ENCODE measurements around the gene CCDC43.
A peak's percentile ranks its signal among the peaks of the same experiment; 100 is the strongest.
"Not testable (repeated sequence)": the region's sequence is repeated elsewhere in the genome, so short reads cannot be mapped to it uniquely, and the experiment has no call there.

CCDC43 gene

DNA sequence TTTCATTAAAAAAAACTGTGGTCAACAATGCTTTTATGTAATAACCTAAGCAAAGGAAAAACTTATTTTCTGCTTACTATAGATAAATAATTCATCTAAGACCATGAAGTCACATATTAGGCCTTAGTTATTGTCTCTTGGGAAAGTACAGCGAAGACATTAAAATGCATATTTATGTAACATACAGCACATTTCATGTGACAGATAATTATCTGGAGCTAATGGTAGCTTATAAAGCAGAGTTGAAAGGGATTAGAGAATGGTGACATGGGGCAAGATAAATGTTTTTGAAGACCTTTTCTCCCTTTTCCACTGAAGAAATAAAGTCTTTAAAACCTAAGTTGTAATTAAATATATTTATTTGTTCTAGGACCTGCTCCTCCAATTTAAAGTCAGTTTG, 23.6 kb downstream of the CCDC43 start:
- DNase-seq, result no peak

GRCh38 chr17:44664867-44665266, 24.7 kb downstream of the CCDC43 start:
- no peak for DNase-seq

GRCh38 chr17:44663095-44663494, 26.5 kb downstream of the CCDC43 start:
- no peak for DNase-seq

GRCh38 chr17:44661835-44662234, 27.7 kb downstream of the CCDC43 start:
- DNase-seq, result no peak

- DNase-seq, result peak; percentile 37
Observed at GRCh38 chr17:44655983-44656710, 33.4 kb downstream of the CCDC43 start, which contains the start of gene MEIOC. Gene MEIOC, plus strand, starts transcription at chr17:44656468. Its CDS starts 146 bp downstream, at chr17:44656614.

- no peak for DNase-seq
Observed at GRCh38 chr17:44653954-44654353, 35.6 kb downstream of the CCDC43 start.

- DNase-seq, result no peak
Observed at GRCh38 chr17:44653384-44653783, 36.2 kb downstream of the CCDC43 start.

DNA sequence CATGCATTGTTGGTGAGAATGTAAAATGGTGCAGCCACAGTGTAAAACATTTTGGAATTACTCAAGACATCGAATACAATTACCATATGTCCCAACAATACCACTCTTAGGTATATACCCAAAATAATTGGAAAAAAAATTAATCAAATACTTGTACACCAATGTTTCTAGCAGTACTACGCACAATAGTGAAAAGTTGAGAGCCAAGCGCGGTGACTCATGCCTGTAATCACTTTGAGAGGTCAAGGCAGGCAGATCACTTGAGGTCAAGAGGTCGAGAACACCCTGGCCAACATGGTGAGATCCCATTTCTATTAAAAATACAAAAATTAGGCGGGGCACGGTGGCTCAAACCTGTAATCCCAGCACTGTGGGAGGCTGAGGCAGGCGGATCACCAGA, 36.8 kb downstream of the CCDC43 start:
- no peak for DNase-seq

GRCh38 chr17:44651228-44651627, 38.3 kb downstream of the CCDC43 start:
- DNase-seq, result no peak

DNA sequence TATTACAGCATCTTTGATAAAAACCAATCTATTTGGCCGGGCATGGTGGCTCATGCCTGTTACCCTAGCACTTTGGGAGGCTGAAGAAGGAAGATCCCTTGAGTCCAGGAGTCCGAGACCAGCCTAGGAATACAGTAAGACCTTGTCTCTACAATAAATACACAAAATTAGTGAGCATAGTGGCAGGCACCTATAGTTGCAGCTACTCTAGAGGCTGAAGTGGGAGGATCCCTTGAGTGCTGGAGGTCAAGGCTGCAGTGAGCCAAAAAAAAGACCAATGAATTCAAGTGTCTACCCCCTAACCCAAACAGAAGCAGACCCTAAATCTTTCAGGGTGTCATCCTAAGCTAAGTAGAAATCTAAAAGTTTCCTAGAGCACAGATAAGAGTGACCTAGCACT, 40.6 kb downstream of the CCDC43 start:
- DNase-seq, result no peak

GRCh38 chr17:44647736-44648135, 41.8 kb downstream of the CCDC43 start:
- DNase-seq, result no peak

DNA sequence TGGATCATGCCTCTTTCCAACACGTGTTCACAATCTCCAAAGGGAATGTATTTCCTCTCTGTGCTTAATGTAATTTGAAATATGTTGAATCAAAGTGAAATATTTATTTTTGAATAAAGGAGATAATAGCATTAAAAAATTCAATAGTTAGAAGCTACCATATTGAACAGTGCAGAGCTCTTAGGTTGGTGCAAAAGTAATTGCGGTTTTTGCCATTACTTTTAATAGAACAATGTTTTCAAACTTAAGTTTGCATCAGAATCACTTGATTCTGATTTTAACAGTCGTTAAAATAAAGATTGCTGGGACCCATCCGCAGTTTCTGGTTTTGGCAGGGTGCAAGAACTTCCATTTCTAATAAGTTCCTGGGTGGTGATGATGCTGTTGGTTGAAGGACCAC, 43.3 kb downstream of the CCDC43 start:
- DNase-seq, result no peak

DNA sequence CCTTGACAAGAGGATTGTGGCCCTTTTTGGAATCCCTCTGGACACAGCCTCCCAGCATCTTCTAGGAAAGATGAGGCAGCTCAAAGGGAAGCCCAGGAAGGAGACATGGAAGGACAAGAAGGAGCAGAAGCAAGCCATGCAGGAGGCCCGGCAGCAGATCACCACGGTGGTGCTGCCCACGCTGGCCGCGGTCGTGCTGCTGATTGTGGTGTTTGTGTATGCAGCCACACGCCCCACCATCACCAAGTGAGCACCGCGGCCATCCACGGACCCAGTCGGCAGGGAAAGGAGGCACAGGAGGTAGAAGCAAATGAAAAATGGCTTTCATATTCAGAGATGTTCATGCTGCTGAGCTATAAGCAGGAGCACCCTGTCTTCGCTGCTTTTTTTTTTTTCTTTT, 44.2 kb downstream of the CCDC43 start:
- no peak for DNase-seq

DNA sequence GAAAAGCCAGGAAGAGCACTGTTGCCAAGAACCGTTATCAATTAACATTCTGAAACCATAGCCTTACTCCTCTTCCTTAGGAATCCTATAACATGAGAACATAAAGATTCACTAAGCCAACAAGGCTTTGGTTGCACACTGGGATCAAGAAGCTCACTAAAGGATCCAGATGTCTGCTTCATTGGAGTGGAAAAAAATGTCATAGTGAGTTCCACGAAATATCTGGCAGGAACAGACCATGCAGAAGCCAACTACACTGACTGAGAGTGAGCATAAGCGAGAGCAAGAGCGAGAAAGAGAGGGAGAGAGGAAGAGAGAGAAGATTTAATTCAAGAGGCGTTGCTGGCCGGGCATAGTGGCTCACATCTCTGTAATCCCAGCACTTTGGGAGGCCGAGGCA, 46.7 kb downstream of the CCDC43 start:
- no peak for DNase-seq

DNA sequence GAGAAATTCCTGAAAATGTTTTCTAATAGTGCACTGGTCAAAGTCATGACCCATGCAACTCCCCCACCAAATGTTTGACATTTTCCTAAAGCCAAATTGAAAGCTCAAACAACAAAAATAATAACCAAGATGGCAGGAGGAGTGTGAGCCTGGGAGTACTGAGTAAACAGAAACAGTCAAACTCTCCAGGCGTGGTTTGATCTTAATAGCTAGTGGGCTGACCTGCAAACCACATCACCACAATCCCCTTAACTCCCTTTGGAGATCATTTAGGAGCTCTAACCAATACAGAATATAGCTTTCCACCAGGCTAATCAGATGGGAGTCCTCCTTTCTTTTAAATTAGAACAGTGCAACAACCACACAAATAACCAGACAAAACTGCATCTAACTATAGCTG, 52.5 kb downstream of the CCDC43 start:
- no peak for DNase-seq

GRCh38 chr17:44636562-44636961, 53.0 kb downstream of the CCDC43 start:
- no peak for DNase-seq

GRCh38 chr17:44634401-44634800, 55.2 kb downstream of the CCDC43 start:
- DNase-seq, result not testable (repeated sequence)

- DNase-seq, result no peak
Observed at GRCh38 chr17:44633998-44634397, 55.6 kb downstream of the CCDC43 start.

DNA sequence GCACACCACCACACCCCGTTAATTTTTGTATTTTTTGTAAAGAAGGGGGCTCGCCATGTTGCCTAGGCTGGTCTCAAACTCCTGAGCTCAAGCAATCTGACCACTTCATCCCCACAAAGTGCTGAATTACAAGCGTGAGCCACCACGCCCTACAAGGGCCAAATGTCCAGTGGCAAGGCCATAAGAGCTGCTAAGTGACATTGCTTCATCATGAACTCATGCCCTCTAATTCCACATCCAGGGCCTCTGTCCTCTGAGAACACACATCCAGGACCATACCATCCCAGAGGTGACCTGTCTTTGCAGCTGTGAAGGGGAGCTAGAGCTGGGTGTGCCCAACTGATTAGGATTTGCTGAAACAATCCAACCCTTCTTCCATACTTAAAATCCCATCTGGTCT, 58.9 kb downstream of the CCDC43 start:
- no peak for DNase-seq

- DNase-seq, result no peak
Observed at GRCh38 chr17:44629314-44629713, 60.3 kb downstream of the CCDC43 start.

DNA sequence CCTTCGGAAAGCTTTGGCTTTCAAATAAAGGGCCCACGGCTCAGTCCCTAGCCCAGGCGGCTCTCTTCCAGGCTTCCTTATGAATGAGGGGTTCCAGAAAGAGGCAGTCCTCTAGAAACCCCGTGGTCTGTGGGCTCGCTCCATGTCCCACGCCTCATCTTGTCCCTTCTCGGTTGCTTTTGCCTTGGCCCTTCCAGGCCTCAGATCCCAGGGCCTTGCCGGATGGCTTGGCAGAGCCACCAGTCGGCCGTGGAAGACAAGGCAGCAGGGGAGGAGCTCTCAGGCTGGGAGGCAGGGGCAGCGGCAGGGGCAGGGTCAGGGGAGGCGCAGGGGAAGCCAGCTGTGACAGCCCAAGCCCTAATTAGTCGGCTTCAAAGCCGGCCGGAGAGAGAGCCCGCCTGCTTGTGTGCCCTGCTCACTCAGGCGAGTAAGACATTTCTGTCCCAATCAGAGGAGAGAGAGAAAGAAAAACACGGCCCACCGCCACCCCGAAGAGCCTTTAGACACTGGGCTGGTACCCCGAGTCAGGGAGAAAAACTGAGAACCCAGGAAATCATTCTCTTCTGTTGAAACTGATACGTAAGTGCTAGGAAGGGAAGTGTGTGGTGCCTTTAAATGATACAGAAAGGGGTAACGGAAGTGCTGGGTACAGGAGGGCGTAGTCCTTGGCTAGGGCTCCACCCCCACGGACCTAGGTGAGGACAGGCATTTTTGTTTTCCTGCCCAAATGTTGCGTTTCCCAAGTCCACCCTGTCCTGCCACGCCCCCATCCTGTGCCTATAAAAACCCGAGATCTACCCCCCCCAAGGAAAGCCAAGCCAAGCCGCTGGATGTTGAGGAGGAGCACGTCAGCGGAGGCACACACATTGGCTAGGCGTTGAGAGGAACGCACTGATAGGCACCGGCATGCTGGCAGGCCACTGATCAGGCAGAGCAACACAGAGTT, 61.1 kb downstream of the CCDC43 start:
- no peak for DNase-seq

- DNase-seq, result no peak
Observed at GRCh38 chr17:44627513-44628242, 61.9 kb downstream of the CCDC43 start.
